Measurements from ENCODE around the gene CHSY1.

- TF ChIP-seq YY1 (IDR thresholded peaks at IDR 0.05; ENCODE audit: insufficient read depth, insufficient read length) (no peak), SUZ12 (IDR thresholded peaks at IDR 0.05; ENCODE audit: extremely low read depth, insufficient read depth, insufficient read length) (no peak), ZNF274 (IDR thresholded peaks at IDR 0.05; ENCODE audit: low read depth, low read length) (no peak)
Measured at GRCh38 chr15:101248274-101248673, 3.6 kb downstream of the CHSY1 start.
